ENCODE results near the gene NDUFA8. TPM values are rescaled to one million over a fixed set of nuclear protein-coding genes. Genes with fewer than 3 reads are reported as not detected.

The NDUFA8 gene
- total RNA-seq, 1 experiment from 2014 or later = 55.5 TPM

DNA sequence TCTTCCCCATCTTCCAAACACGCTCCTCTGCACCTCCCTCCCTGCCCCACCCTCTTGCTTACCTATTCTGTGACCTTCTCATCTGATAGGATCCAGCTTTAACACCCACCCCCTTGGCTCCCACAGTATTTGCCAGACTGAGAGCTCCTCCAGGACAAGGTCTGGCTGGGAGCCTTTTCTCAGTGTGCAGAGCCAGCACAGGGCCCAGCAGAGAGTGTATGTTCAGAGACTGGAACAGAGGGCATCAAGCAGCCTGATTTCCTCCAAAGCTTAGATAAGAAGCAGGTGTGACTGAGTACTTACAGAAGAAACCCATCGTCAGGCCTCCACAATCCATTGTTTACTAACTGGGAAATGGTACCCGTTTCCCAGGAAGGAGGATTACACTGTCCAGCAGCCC is 42.5 kb upstream of the NDUFA8 start:
- intact Hi-C loops (cut with micrococcal nuclease; ENCODE audit: unreplicated experiment) = no loop called here
- no TSS peak for BruUV-seq (replicated peaks)
- TF ChIP-seq, protein P1, sequence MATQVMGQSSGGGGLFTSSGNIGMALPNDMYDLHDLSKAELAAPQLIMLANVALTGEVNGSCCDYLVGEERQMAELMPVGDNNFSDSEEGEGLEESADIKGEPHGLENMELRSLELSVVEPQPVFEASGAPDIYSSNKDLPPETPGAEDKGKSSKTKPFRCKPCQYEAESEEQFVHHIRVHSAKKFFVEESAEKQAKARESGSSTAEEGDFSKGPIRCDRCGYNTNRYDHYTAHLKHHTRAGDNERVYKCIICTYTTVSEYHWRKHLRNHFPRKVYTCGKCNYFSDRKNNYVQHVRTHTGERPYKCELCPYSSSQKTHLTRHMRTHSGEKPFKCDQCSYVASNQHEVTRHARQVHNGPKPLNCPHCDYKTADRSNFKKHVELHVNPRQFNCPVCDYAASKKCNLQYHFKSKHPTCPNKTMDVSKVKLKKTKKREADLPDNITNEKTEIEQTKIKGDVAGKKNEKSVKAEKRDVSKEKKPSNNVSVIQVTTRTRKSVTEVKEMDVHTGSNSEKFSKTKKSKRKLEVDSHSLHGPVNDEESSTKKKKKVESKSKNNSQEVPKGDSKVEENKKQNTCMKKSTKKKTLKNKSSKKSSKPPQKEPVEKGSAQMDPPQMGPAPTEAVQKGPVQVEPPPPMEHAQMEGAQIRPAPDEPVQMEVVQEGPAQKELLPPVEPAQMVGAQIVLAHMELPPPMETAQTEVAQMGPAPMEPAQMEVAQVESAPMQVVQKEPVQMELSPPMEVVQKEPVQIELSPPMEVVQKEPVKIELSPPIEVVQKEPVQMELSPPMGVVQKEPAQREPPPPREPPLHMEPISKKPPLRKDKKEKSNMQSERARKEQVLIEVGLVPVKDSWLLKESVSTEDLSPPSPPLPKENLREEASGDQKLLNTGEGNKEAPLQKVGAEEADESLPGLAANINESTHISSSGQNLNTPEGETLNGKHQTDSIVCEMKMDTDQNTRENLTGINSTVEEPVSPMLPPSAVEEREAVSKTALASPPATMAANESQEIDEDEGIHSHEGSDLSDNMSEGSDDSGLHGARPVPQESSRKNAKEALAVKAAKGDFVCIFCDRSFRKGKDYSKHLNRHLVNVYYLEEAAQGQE (IDR thresholded peaks at IDR 0.05; ENCODE audit: insufficient read depth in 1 of 2, low read depth in 2 of 2, low read length in 1 of 2) = no peak
- TF ChIP-seq, protein P2, sequence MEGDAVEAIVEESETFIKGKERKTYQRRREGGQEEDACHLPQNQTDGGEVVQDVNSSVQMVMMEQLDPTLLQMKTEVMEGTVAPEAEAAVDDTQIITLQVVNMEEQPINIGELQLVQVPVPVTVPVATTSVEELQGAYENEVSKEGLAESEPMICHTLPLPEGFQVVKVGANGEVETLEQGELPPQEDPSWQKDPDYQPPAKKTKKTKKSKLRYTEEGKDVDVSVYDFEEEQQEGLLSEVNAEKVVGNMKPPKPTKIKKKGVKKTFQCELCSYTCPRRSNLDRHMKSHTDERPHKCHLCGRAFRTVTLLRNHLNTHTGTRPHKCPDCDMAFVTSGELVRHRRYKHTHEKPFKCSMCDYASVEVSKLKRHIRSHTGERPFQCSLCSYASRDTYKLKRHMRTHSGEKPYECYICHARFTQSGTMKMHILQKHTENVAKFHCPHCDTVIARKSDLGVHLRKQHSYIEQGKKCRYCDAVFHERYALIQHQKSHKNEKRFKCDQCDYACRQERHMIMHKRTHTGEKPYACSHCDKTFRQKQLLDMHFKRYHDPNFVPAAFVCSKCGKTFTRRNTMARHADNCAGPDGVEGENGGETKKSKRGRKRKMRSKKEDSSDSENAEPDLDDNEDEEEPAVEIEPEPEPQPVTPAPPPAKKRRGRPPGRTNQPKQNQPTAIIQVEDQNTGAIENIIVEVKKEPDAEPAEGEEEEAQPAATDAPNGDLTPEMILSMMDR (IDR thresholded peaks at IDR 0.05) = no peak
- TF ChIP-seq SIN3A (IDR thresholded peaks at IDR 0.05; ENCODE audit: borderline replicate concordance, insufficient read depth, low read depth, low read length) (no peak), POLR2AphosphoS5 (IDR thresholded peaks at IDR 0.05; ENCODE audit: low read depth, low read length) (no peak), TCF7L2 (IDR thresholded peaks at IDR 0.05; ENCODE audit: low read depth, low read length) (no peak)
- Histone ChIP-seq H3K4me1 (ENCODE audit: control insufficient read depth, insufficient read depth, low read length) (no peaks in the 10 kb centered on the region), H3K36me3 (ENCODE audit: control insufficient read depth, insufficient read depth, low read length) (no peaks in the 10 kb centered on the region), H3K27me3 (ENCODE audit: control insufficient read depth, insufficient read depth, low read length) (no peaks in the 10 kb centered on the region), H3K4me3 (ENCODE audit: low read depth in 2 of 2, low read length in 2 of 2) (no peak overlapping the region), H3K9me3 (ENCODE audit: control insufficient read depth, insufficient read depth, low read depth, low read length) (no peaks in the 10 kb centered on the region), H3K27ac (ENCODE audit: low read length) (no peak overlapping the region)
- POLR2A ChIA-PET = no interaction called here
- DNase-seq (ENCODE audit: low read depth, low spot score) = no peak
- in situ Hi-C loops (cut with HindIII; ENCODE audit: low pct_unique_long_range_greater_than_20kb, low sequenced_read_pairs) = no loop called here
- ATAC-seq = no peak
- CTCF ChIA-PET = no interaction called here

DNA sequence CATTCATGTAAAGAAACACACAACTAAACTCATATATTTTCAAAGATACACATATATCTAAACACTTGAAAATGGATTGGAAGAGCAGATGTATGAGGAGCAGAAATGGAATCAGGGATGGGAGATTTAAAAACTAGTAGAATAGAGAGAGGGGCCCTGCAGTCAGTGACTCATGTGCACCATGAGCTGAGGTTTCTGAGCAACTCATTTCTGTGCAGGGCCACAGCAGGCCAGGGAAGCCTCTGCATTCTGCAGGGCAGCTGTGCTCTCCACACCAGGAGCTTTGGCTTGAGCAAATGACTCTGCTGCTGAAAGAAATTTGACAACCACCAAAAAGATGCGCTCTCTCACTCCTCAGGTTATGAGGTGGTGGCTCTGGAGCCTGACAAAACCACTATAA is 42.1 kb upstream of the NDUFA8 start:
- Histone ChIP-seq H3K27me3 (ENCODE audit: control insufficient read depth, insufficient read depth, low read length) (no peaks in the 10 kb centered on the region), H3K27ac (ENCODE audit: low read length) (no peak overlapping the region), H3K4me1 (ENCODE audit: control insufficient read depth, insufficient read depth, low read length) (no peaks in the 10 kb centered on the region), H3K36me3 (ENCODE audit: control insufficient read depth, insufficient read depth, low read length) (no peaks in the 10 kb centered on the region), H3K9me3 (ENCODE audit: control insufficient read depth, insufficient read depth, low read depth, low read length) (no peaks in the 10 kb centered on the region), H3K4me3 (ENCODE audit: low read depth in 2 of 2, low read length in 2 of 2) (no peak overlapping the region)
- ChIA-PET CTCF (no interaction called here), POLR2A (no interaction called here)
- intact Hi-C loops (cut with micrococcal nuclease; ENCODE audit: unreplicated experiment) (no loop called here), in situ Hi-C loops (cut with HindIII; ENCODE audit: low pct_unique_long_range_greater_than_20kb, low sequenced_read_pairs) (no loop called here)
- no TSS peak for BruUV-seq (replicated peaks)
- ATAC-seq (no peak), DNase-seq (ENCODE audit: low read depth, low spot score) (no peak)
- no peak for TF ChIP-seq TCF7L2 (IDR thresholded peaks at IDR 0.05; ENCODE audit: low read depth, low read length)
- TF ChIP-seq, protein P2 (IDR thresholded peaks at IDR 0.05) = no peak

All from Panc1 (cell line).